Activated naive CD8-positive, alpha-beta T cell (primary cell): ENCODE data around the gene QSER1.
"Not testable (repeated sequence)": the region's sequence is repeated elsewhere in the genome, so short reads cannot be mapped to it uniquely, and the experiment has no call there.

Experiments used
- H3K27ac Mint-ChIP-seq: one replicate; pipeline ENCODE4 v1.8.0; 2021; ENCODE audit warnings: mixed read lengths
- H3K27me3 Mint-ChIP-seq: one replicate; pipeline ENCODE4 v1.8.0; 2021; ENCODE audit warnings: mixed read lengths
- H3K36me3 Mint-ChIP-seq: one replicate; pipeline ENCODE4 v1.8.0; 2021; ENCODE audit warnings: mixed read lengths
- H3K4me1 Mint-ChIP-seq: one replicate; pipeline ENCODE4 v1.8.0; 2021; ENCODE audit warnings: low read depth, mixed read lengths
- H3K4me3 Mint-ChIP-seq: one replicate; pipeline ENCODE4 v1.8.0; 2021; ENCODE audit warnings: mild to moderate bottlenecking, mixed read lengths
- H3K9me3 Mint-ChIP-seq: one replicate; pipeline ENCODE4 v1.8.0; 2021; ENCODE audit warnings: low read depth, mixed read lengths

The QSER1 gene

GRCh38 chr11:33017965-33018364, 125.4 kb downstream of the QSER1 start:
- H3K27ac Mint-ChIP-seq, result no peak overlapping the region
- no peaks in the 10 kb centered on the region for H3K9me3 Mint-ChIP-seq
- H3K4me3 Mint-ChIP-seq, result no peak overlapping the region
- H3K27me3 Mint-ChIP-seq, result no peaks in the 10 kb centered on the region
- peaks cover 51% of the 10 kb centered on the region for H3K4me1 Mint-ChIP-seq
- no peaks in the 10 kb centered on the region for H3K36me3 Mint-ChIP-seq

DNA sequence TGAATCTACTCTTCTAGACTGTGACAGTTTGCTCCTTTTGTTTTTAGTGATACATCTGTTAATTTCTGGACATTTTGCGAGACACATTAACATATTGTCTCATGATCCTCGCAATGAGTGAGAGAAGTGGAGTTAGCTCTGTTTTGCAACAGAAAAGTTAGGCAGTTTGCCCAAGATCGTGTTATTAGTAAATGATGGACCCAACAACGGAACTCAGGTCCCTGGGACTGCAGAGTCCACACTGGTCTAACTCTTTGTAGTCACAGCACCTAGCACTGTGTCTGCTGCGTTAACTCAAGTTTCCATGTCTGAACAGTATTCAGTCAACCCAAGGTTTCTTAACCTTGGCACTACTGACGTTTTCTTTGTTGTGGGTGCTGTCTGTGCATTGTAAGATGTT, 126.2 kb downstream of the QSER1 start:
- Mint-ChIP-seq H3K27me3 (no peaks in the 10 kb centered on the region), H3K36me3 (no peaks in the 10 kb centered on the region), H3K9me3 (no peaks in the 10 kb centered on the region), H3K4me3 (no peak overlapping the region), H3K27ac (no peak overlapping the region), H3K4me1 (peaks cover 44% of the 10 kb centered on the region)

GRCh38 chr11:33021501-33021900, 128.9 kb downstream of the QSER1 start:
- H3K27me3 Mint-ChIP-seq, result no peaks in the 10 kb centered on the region
- H3K27ac Mint-ChIP-seq, result no peak overlapping the region
- H3K36me3 Mint-ChIP-seq, result no peaks in the 10 kb centered on the region
- H3K4me1 Mint-ChIP-seq, result peaks cover 38% of the 10 kb centered on the region
- no peak overlapping the region for H3K4me3 Mint-ChIP-seq
- H3K9me3 Mint-ChIP-seq, result no peaks in the 10 kb centered on the region

DNA sequence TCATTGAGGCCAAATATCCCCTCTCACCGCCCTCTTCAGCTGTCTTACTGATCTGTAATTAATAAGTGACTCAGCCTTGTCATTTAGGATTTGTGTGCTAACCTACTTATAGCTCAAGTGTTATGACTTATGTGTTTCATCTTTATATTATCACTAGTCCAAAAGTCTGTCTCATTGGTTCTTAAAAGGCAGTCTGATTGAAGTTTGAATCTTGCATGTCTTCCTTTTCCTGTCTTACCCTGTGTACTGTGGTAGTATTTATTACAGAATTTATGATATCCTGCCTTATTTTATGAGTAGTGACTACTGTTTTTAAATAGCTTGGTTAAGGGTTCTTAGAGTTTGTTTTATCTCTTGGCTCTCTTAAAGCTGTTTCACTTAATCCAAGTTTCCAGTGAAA, 129.3 kb downstream of the QSER1 start:
- Mint-ChIP-seq H3K36me3 (no peaks in the 10 kb centered on the region), H3K9me3 (no peaks in the 10 kb centered on the region), H3K27ac (no peak overlapping the region), H3K4me3 (no peak overlapping the region), H3K4me1 (peaks cover 33% of the 10 kb centered on the region), H3K27me3 (no peaks in the 10 kb centered on the region)

DNA sequence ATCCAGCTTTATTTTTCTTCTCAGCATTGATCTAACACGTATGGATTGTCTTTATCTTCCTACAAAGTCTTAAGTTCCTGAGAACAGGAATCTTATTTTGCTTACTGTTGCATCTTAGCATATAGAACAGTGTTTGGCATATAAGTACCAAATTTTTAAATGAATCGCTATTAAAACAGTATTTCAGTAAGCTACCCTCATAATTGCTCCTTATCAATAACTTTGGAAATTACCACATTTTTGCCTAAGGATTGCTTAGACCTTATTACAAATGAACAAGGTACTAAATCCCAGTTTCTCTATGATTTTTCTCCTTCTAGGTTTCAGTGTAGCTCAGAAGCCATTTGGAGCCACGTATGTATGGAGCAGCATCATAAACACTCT, 132.7 kb downstream of the QSER1 start:
- H3K36me3 Mint-ChIP-seq, result peaks cover 6% of the 10 kb centered on the region
- no peaks in the 10 kb centered on the region for H3K27me3 Mint-ChIP-seq
- H3K9me3 Mint-ChIP-seq, result no peaks in the 10 kb centered on the region
- peaks cover 15% of the 10 kb centered on the region for H3K4me1 Mint-ChIP-seq
- H3K4me3 Mint-ChIP-seq, result no peak overlapping the region
- H3K27ac Mint-ChIP-seq, result no peak overlapping the region

- Mint-ChIP-seq H3K4me1 (peaks cover 5% of the 10 kb centered on the region), H3K4me3 (no peak overlapping the region), H3K9me3 (no peaks in the 10 kb centered on the region), H3K27me3 (no peaks in the 10 kb centered on the region), H3K36me3 (peaks cover 13% of the 10 kb centered on the region), H3K27ac (no peak overlapping the region)
These were observed 134.6 kb downstream of the QSER1 start for GRCh38 chr11:33027233-33027632.

DNA sequence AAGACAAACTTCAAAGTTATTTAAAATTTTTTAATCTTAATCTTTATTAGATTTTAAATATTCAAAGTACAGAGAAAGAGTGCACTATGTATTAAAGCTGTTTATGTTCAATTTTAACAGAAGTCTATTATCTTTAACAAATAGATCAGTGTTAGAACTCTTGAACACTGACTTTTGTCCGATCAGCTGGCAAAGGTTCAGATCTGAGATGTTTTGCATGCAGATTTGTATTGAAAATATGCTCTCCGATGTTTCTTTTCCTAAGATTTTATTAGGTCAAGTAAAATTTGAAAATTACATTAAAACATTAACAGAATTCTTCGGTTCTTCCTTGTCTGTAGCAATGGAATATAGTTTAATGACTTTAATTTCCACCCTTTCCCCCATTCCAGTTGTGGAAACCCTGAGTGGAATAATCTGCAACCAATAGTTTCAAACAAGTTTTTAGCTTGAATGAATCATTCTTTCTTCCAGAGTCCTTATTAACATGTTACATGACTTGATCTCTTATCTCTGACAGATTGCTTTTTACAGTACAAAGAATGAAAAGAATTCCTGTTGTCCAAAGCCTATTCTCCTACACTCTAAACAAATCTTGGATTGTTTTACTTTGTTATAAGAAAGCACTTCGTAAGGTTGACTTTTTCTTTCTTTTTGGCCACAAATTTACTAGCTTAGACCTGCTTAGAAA, 135.4 kb downstream of the QSER1 start:
- Mint-ChIP-seq H3K27ac (no peak overlapping the region), H3K9me3 (no peaks in the 10 kb centered on the region), H3K4me3 (no peak overlapping the region), H3K27me3 (no peaks in the 10 kb centered on the region), H3K36me3 (peaks cover 13% of the 10 kb centered on the region), H3K4me1 (peaks cover 4% of the 10 kb centered on the region)

GRCh38 chr11:33028537-33028914, 135.9 kb downstream of the QSER1 start:
- H3K4me1 Mint-ChIP-seq, result peaks cover 4% of the 10 kb centered on the region
- H3K4me3 Mint-ChIP-seq, result no peak overlapping the region
- no peaks in the 10 kb centered on the region for H3K27me3 Mint-ChIP-seq
- no peaks in the 10 kb centered on the region for H3K9me3 Mint-ChIP-seq
- H3K27ac Mint-ChIP-seq, result no peak overlapping the region
- H3K36me3 Mint-ChIP-seq, result peaks cover 13% of the 10 kb centered on the region

- not testable (repeated sequence) for H3K27ac Mint-ChIP-seq, H3K4me1 Mint-ChIP-seq, H3K27me3 Mint-ChIP-seq, H3K9me3 Mint-ChIP-seq, H3K4me3 Mint-ChIP-seq
- peaks cover 15% of the 10 kb centered on the region for H3K36me3 Mint-ChIP-seq
These were observed 136.6 kb downstream of the QSER1 start for GRCh38 chr11:33029218-33029617.
